Measurements from ENCODE around the gene KAT2B. TPM values are rescaled to one million over a fixed set of nuclear protein-coding genes. Genes with fewer than 3 reads are reported as not detected.

Gene KAT2B
- total RNA-seq, 1 donor from 2014 or later = 94.3 TPM

- TF ChIP-seq, protein P1, sequence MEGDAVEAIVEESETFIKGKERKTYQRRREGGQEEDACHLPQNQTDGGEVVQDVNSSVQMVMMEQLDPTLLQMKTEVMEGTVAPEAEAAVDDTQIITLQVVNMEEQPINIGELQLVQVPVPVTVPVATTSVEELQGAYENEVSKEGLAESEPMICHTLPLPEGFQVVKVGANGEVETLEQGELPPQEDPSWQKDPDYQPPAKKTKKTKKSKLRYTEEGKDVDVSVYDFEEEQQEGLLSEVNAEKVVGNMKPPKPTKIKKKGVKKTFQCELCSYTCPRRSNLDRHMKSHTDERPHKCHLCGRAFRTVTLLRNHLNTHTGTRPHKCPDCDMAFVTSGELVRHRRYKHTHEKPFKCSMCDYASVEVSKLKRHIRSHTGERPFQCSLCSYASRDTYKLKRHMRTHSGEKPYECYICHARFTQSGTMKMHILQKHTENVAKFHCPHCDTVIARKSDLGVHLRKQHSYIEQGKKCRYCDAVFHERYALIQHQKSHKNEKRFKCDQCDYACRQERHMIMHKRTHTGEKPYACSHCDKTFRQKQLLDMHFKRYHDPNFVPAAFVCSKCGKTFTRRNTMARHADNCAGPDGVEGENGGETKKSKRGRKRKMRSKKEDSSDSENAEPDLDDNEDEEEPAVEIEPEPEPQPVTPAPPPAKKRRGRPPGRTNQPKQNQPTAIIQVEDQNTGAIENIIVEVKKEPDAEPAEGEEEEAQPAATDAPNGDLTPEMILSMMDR (IDR thresholded peaks at IDR 0.05; ENCODE audit: borderline replicate concordance) = no peak
- Histone ChIP-seq H3K4me1 (no peaks in the 10 kb centered on the region), H3K27ac (replicated peaks) (no peak overlapping the region), H3K36me3 (no peaks in the 10 kb centered on the region), H3K9me3 (replicated peaks) (no peaks in the 10 kb centered on the region), H3K27me3 (ENCODE audit: low read depth) (no peaks in the 10 kb centered on the region), H3K4me3 (no peak overlapping the region)
- intact Hi-C loops (cut with micrococcal nuclease) = no loop called here
- no peak for DNase-seq
These were observed 154.7 kb downstream of the KAT2B start for GRCh38 chr3:20194793-20195460.

GRCh38 chr3:20197775-20198174 is 157.5 kb downstream of the KAT2B start:
- DNase-seq = no peak
- no peak overlapping the region for H3K4me3 ChIP-seq
- H3K36me3 ChIP-seq = no peaks in the 10 kb centered on the region
- no peaks in the 10 kb centered on the region for H3K4me1 ChIP-seq
- TF ChIP-seq, protein P1 (IDR thresholded peaks at IDR 0.05; ENCODE audit: borderline replicate concordance) = no peak
- no peaks in the 10 kb centered on the region for H3K27me3 ChIP-seq (ENCODE audit: low read depth)
- H3K9me3 ChIP-seq (replicated peaks) = no peaks in the 10 kb centered on the region
- intact Hi-C loops (cut with micrococcal nuclease) = no loop called here
- H3K27ac ChIP-seq (replicated peaks) = no peak overlapping the region

DNA sequence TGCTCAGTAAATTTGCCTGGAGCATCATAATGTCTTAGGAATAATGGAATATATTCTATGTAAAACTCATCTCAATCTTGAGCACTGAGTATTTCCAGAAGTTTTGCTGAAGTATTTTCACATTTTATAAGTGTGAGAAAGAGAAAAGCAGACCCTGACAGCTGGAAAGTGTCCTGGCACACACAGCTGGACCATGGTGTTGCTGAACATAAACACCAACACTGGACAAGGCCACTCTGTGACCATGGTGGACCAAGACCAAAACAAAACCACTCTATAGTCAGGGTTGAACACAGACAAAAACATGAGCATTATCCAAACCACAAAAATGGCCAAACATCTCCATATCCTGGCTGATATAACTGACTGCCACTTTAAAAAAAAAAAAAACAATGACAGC is 160.9 kb downstream of the KAT2B start:
- no peak overlapping the region for H3K27ac ChIP-seq (replicated peaks)
- TF ChIP-seq, protein P1 (IDR thresholded peaks at IDR 0.05; ENCODE audit: borderline replicate concordance) = no peak
- H3K27me3 ChIP-seq (ENCODE audit: low read depth) = no peaks in the 10 kb centered on the region
- no peaks in the 10 kb centered on the region for H3K4me1 ChIP-seq
- H3K36me3 ChIP-seq = no peaks in the 10 kb centered on the region
- intact Hi-C loops (cut with micrococcal nuclease) = no loop called here
- H3K4me3 ChIP-seq = no peak overlapping the region
- no peak for DNase-seq
- peaks cover 11% of the 10 kb centered on the region for H3K9me3 ChIP-seq (replicated peaks)

Small RNA genes lying within 50 kb of the gene (microRNA-seq; reads per million reads assigned to microRNA genes)
- gene MIR3135A = not detected

Other genes with a start within 250 kb of the KAT2B start
- gene EFHB, start 106.2 kb upstream of the KAT2B start, total RNA-seq = 0.58 TPM
- 52.0 TPM for gene RAB5A, start 93.3 kb upstream of the KAT2B start, total RNA-seq
- gene PP2D1, start 28.2 kb upstream of the KAT2B start, total RNA-seq = not detected
- 0.38 TPM for gene SGO1, start 145.8 kb downstream of the KAT2B start, total RNA-seq